ENCODE results near the gene MCRIP1. TPM values are rescaled to one million over a fixed set of nuclear protein-coding genes. Genes with fewer than 3 reads are reported as not detected.

The MCRIP1 gene, protein sequence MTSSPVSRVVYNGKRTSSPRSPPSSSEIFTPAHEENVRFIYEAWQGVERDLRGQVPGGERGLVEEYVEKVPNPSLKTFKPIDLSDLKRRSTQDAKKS
- 79.5 to 107 TPM (median 101 TPM) in 5 replicates for total RNA-seq (2022; extraction: Qiagen RNA extraction)

DNA sequence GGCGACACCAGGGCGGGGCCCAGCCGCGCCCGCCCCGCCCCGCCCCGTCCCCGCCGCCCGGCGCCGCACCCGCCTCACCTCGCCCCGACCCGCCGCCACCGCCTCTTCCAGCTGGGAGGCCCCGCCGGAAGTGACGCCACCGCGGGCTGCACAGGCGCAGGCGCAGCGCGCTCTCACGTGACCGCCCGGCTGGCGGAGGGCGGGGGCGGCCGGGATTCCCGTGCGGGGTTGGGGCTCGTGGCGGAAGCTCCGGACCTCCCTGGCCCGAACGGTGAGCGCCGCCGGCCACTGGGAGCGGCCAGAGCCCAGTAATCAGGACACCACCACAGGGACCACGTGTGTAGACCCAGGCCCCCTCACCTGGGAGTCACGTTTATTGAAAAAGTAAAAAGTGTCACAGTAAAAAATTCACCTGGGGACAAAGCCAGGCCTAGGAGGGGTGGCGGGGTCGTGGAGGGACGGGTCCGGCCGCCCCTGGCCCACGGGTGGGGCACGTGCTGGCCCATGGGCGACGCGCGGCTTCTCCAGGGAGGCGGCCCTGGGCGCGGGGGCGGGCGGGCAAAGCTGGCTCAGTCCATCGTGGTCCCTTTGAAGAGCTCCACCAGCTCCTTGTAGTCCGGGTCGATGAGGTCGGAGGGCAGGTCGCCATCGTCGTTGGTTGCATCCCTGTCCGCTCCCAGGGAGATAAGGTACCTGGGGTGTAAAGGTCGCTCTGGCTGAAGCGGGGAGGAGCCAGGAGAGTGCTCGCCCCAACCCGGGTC, at the start of gene MCRIP1:
Gene MCRIP1 (minus strand): TSS at position 132 of the 761 bp plus-strand sequence. CDS start 8,785 bp downstream, outside the sequence.

DNA sequence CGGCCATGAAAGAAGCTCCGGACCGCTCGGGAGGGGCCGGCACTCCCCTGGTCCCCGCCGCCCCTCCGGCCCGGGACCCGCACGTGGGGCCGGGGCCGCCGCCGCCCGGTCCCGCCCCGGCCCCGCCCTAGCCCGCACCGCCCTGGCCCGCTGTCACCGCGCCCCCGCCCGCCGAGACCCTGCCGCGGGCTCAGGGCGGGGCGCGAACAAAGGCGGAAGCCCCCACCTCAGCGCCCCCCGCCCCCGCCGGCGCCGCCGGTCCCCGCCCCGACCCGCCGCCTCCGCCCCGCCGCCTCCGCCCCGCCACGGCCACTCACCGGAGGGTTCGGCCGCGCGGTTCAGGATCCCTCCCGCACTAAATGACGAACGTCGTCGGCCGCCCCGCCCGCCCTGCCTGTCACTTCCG, 37.9 kb upstream of the MCRIP1 start, which contains the start of gene ARHGDIA:
Gene ARHGDIA (minus strand): TSS at position 357 of the 406 bp plus-strand sequence. CDS start 1,407 bp downstream, outside the sequence.

DNA sequence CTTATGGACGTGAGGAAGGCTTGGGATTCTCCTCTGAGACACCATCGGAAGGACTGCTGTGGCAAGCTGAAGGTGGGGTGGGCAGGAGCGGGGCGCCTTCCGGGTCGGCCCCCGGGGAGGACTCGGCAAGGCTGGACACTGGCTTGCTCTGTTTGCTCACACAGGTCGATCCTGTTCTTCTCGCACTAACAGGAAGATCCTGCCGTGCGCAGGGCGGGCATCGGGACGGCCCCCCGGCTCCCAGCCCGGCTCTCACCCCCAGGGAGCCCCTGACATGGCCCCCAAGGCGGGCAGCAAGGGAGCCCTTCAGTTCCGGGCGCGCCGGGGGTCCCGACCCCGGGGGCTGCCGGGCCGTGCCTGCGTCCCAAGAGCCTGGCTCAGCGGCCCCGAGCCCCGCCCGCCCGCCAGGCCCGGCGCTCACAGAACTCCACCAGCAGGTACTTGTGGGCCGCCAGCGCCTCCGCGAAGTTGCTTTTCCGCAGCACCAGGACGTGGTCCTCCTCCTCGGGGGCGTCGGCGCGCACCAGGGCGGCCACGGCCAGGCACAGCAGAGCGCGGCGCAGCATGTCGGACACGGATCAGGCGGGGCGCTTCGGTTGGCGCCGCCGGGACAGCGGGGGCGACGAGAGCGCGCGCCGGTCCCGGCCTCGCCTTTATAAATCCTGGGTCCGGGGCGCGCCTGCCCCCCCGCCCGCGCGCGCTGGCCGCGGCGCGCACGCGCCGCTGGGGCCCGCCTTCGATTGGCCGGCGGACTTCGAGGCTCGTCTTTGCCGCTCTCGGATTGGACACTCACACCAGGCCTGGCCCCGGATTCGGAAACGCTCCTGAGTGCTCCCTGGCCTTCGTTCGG, 27.0 kb upstream of the MCRIP1 start, which contains the start of gene P4HB:
Gene P4HB (minus strand): TSS at position 630 of the 850 bp plus-strand sequence. CDS start 64 bp downstream, at position 566.

DNA sequence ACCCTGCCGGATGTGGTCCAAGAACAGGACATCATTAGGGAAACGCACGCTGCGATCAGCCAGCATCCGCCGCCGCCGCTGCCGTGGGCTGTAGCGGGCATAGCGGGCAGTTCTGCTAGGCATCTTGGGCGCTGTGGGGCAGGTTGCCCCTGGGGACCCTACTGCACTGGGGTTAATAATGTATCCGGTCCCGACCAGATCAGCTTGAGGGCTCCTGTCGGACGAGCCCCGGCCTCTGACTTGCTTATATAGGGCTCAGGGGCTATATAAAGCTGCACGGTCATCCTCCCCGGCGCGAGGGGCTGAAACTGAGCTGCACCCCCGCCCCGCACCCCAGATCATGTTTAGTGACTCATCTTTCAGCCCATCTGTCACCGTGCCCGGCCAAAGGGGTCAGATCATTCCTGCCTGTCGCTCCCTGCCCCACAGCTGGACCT, 1.8 kb upstream of the MCRIP1 start, which contains the start of gene PPP1R27:
Gene PPP1R27 (minus strand): TSS at position 220 of the 437 bp plus-strand sequence. CDS start 97 bp downstream, at position 123.

DNA sequence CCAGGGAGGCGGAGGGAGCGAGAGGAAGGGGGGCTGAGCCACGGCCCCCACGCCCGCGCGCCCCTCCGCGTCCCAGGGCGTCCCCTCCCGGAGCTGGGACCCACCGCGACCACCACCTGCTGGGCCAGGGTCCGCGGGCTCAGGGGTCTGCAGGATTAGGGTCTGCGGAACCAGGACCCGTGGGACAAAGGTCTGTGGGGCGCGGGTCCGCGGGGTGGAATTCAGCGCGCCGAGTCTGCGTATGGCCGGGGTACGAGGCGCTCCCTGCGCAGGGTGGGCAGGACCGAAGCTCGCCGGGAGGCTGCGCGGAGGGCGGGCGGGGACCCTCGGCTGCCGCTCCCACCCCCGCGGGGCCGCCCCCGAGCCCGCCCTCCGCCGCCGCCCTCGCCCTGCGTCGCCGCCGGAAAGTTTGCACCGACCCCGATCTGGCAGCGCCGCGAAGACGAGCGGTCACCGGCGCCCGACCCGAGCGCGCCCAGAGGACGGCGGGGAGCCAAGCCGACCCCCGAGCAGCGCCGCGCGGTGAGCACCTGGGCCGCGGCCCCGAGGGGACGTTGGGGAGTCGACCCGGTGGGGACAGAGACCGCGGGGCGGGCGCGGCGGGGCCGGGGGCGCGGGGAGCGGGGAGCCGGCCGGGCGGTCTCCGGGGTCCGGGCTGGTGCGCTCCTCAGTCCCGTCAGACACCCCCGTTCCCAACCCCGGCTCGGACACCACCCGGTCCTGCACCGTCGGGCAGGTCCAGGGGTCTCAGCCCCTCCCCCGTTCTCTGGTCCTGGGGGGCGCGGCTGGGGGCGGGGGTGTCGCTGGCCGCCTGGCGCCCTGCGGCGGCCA, 29.1 kb downstream of the MCRIP1 start, which contains the start of gene GCGR:
Gene GCGR (plus strand): TSS at position 423 of the 831 bp plus-strand sequence. CDS start 4,869 bp downstream, outside the sequence.

Other genes with a start within 250 kb of the MCRIP1 start
- gene NPLOC4, start 196.2 kb downstream of the MCRIP1 start, total RNA-seq (2022; extraction: Qiagen RNA extraction), result 89.6 to 96.7 TPM (median 94.0 TPM) in 5 replicates
- gene TSPAN10, start 196.1 kb downstream of the MCRIP1 start, total RNA-seq (2022; extraction: Qiagen RNA extraction), result 3.5 to 5.8 TPM (median 5.0 TPM) in 5 replicates
- 1.5 to 2.8 TPM (median 2.4 TPM) in 5 replicates for gene PDE6G, start 176.7 kb downstream of the MCRIP1 start, total RNA-seq (2022; extraction: Qiagen RNA extraction)
- gene OXLD1, start 166.7 kb downstream of the MCRIP1 start, total RNA-seq (2022; extraction: Qiagen RNA extraction), result 31.9 to 66.1 TPM (median 60.6 TPM) in 5 replicates
- 58.3 to 69.6 TPM (median 60.1 TPM) in 5 replicates for gene CCDC137, start 166.6 kb downstream of the MCRIP1 start, total RNA-seq (2022; extraction: Qiagen RNA extraction)
- 44.8 to 49.2 TPM (median 48.3 TPM) in 5 replicates for gene ARL16, start 149.5 kb downstream of the MCRIP1 start, total RNA-seq (2022; extraction: Qiagen RNA extraction)
- 127 to 207 TPM (median 193 TPM) in 5 replicates for gene HGS, start 149.3 kb downstream of the MCRIP1 start, total RNA-seq (2022; extraction: Qiagen RNA extraction)
- gene MRPL12, start 129.9 kb downstream of the MCRIP1 start, total RNA-seq (2022; extraction: Qiagen RNA extraction), result 223 to 334 TPM (median 303 TPM) in 5 replicates
- gene SLC25A10, start 121.0 kb downstream of the MCRIP1 start, total RNA-seq (2022; extraction: Qiagen RNA extraction), result 26.6 to 46.9 TPM (median 43.3 TPM) in 5 replicates
- 0.14 to 0.55 TPM (median 0.34 TPM) in 5 replicates for gene GCGR, start 29.1 kb downstream of the MCRIP1 start, total RNA-seq (2022; extraction: Qiagen RNA extraction)
- gene PPP1R27, start 1.8 kb upstream of the MCRIP1 start, total RNA-seq (2022; extraction: Qiagen RNA extraction), result 0.08 to 0.35 TPM (median 0.18 TPM) in 5 replicates
- gene P4HB, start 27.2 kb upstream of the MCRIP1 start, total RNA-seq (2022; extraction: Qiagen RNA extraction), result 673 to 727 TPM (median 692 TPM) in 5 replicates
- 592 to 701 TPM (median 654 TPM) in 5 replicates for gene ARHGDIA, start 38.0 kb upstream of the MCRIP1 start, total RNA-seq (2022; extraction: Qiagen RNA extraction)
- 167 to 248 TPM (median 232 TPM) in 5 replicates for gene ALYREF, start 58.3 kb upstream of the MCRIP1 start, total RNA-seq (2022; extraction: Qiagen RNA extraction)
- 185 to 310 TPM (median 289 TPM) in 5 replicates for gene ANAPC11, start 58.4 kb upstream of the MCRIP1 start, total RNA-seq (2022; extraction: Qiagen RNA extraction)
- gene NPB, start 68.9 kb upstream of the MCRIP1 start, total RNA-seq (2022; extraction: Qiagen RNA extraction), result 0.33 to 0.67 TPM (median 0.49 TPM) in 5 replicates
- 14.1 to 18.1 TPM (median 16.6 TPM) in 5 replicates for gene PCYT2, start 78.1 kb upstream of the MCRIP1 start, total RNA-seq (2022; extraction: Qiagen RNA extraction)
- 27.2 to 45.6 TPM (median 41.6 TPM) in 5 replicates for gene SIRT7, start 84.9 kb upstream of the MCRIP1 start, total RNA-seq (2022; extraction: Qiagen RNA extraction)
- gene MAFG, start 94.4 kb upstream of the MCRIP1 start, total RNA-seq (2022; extraction: Qiagen RNA extraction), result 23.3 to 32.3 TPM (median 28.5 TPM) in 5 replicates
- gene PYCR1, start 104.0 kb upstream of the MCRIP1 start, total RNA-seq (2022; extraction: Qiagen RNA extraction), result 68.3 to 88.4 TPM (median 85.4 TPM) in 5 replicates
- not detected in 5 replicates for gene MYADML2, start 113.9 kb upstream of the MCRIP1 start, total RNA-seq (2022; extraction: Qiagen RNA extraction)
- 0.18 to 0.55 TPM (median 0.34 TPM) in 5 replicates for gene NOTUM, start 127.9 kb upstream of the MCRIP1 start, total RNA-seq (2022; extraction: Qiagen RNA extraction)
- gene ASPSCR1, start 144.3 kb upstream of the MCRIP1 start, total RNA-seq (2022; extraction: Qiagen RNA extraction), result 20.1 to 29.2 TPM (median 26.5 TPM) in 5 replicates
- 135 to 206 TPM (median 183 TPM) in 5 replicates for gene CENPX, start 189.6 kb upstream of the MCRIP1 start, total RNA-seq (2022; extraction: Qiagen RNA extraction)
- 8.9 to 17.5 TPM (median 12.8 TPM) in 5 replicates for gene LRRC45, start 190.0 kb upstream of the MCRIP1 start, total RNA-seq (2022; extraction: Qiagen RNA extraction)
- gene RAC3, start 198.4 kb upstream of the MCRIP1 start, total RNA-seq (2022; extraction: Qiagen RNA extraction), result 24.9 to 43.1 TPM (median 39.9 TPM) in 5 replicates
- gene DCXR, start 204.4 kb upstream of the MCRIP1 start, total RNA-seq (2022; extraction: Qiagen RNA extraction), result 65.2 to 110 TPM (median 102 TPM) in 5 replicates
- 16.5 to 26.6 TPM (median 25.1 TPM) in 5 replicates for gene RFNG, start 218.5 kb upstream of the MCRIP1 start, total RNA-seq (2022; extraction: Qiagen RNA extraction)
- 108 to 148 TPM (median 138 TPM) in 5 replicates for gene GPS1, start 218.6 kb upstream of the MCRIP1 start, total RNA-seq (2022; extraction: Qiagen RNA extraction)
- 73.5 to 153 TPM (median 133 TPM) in 5 replicates for gene DUS1L, start 232.5 kb upstream of the MCRIP1 start, total RNA-seq (2022; extraction: Qiagen RNA extraction)